SK-N-SH (cell line): ENCODE results near the gene SPECC1L. TPM values are rescaled to one million over a fixed set of nuclear protein-coding genes. Genes with fewer than 3 reads are reported as not detected.

ENCODE experiments used
- CTCF ChIA-PET: fragments of 300-600, 350-600 bp; formaldehyde crosslinking; extraction: SDS; loops from one replicate; lab custom pipeline; 2021; lab: Yijun Ruan, JAX
- POLR2A ChIA-PET: fragments of 350-600 bp; sonication (Branson Sonifier 250); formaldehyde crosslinking; extraction: SDS; loops from one replicate; lab custom pipeline; 2020; ENCODE audit warnings: antibody characterized with exemption, inconsistent platforms; lab: Yijun Ruan, JAX
- DNase-seq: peaks from one replicate; pipeline ENCODE4 v3.0.0; 2012
- H2AFZ ChIP-seq: fragments of 200-600 bp; sonication (generic); 2 replicates; pipeline ENCODE4 v1.8.1; 2016; ENCODE audit warnings: antibody characterized with exemption, mild to moderate bottlenecking, low read depth
- H3F3A ChIP-seq: fragments of 200-600 bp; sonication (generic); replicated peaks from 2 replicates; pipeline ENCODE3; 2016; ENCODE audit warnings: antibody characterized with exemption, mild to moderate bottlenecking; ENCODE audit not compliant: insufficient read depth
- H3K27ac ChIP-seq, 2 experiments: fragments of 200-500 bp in 1 of 2; fragments of 200-600 bp in 1 of 2; sonication (Bioruptor generic) in 1 of 2; sonication (generic), shearing (Covaris generic) in 1 of 2; 2 replicates each; pipeline versions ENCODE4 v1.5.1 to v1.6.1; 2014 to 2016; ENCODE audit warnings: low read depth in 2 of 2, inconsistent platforms in 1 of 2, low read length in 1 of 2, mild to moderate bottlenecking in 1 of 2, mixed read lengths in 1 of 2
- H3K27me3 ChIP-seq: fragments of 200-600 bp; sonication (generic), shearing (Covaris generic); 2 replicates; pipeline ENCODE4 v1.6.1; 2016; ENCODE audit warnings: mixed run types; ENCODE audit not compliant: insufficient read depth
- H3K36me3 ChIP-seq, 2 experiments: fragments of 200-500 bp in 1 of 2; fragments of 200-600 bp in 1 of 2; sonication (Bioruptor generic) in 1 of 2; sonication (generic) in 1 of 2; replicated peaks in 1 of 2; 2 replicates each; pipeline versions ENCODE3 to v1.5.1; 2014 to 2016; ENCODE audit warnings: low read length in 1 of 2, mild to moderate bottlenecking in 1 of 2; ENCODE audit not compliant: insufficient read depth in 2 of 2, control insufficient read depth in 1 of 2
- H3K4me1 ChIP-seq, 2 experiments: fragments of 200-500 bp in 1 of 2; fragments of 200-600 bp in 1 of 2; sonication (Bioruptor generic) in 1 of 2; sonication (generic), shearing (Covaris generic) in 1 of 2; 2 replicates each; pipeline versions ENCODE4 v1.5.1 to v1.6.1; 2014 to 2016; ENCODE audit warnings: low read depth in 1 of 2, low read length in 1 of 2, mixed run types in 1 of 2; ENCODE audit not compliant: insufficient read depth in 2 of 2, control insufficient read depth in 1 of 2
- H3K4me2 ChIP-seq: fragments of 200-600 bp; sonication (generic), shearing (Covaris generic); 2 replicates; pipeline ENCODE4 v1.6.1; 2017; ENCODE audit warnings: mixed run types
- H3K4me3 ChIP-seq, 2 experiments: fragments of 200-500 bp in 1 of 2; fragments of 200-600 bp in 1 of 2; sonication (Bioruptor generic) in 1 of 2; sonication (generic), shearing (Covaris generic) in 1 of 2; 2 replicates each; pipeline versions ENCODE4 v1.5.1 to v1.8.1; 2014 to 2016; ENCODE audit warnings: low read depth in 2 of 2, inconsistent platforms in 1 of 2, low read length in 1 of 2, mild to moderate bottlenecking in 1 of 2, mixed read lengths in 1 of 2, moderate library complexity in 1 of 2
- H3K79me2 ChIP-seq: fragments of 200-600 bp; sonication (generic); 2 replicates; pipeline ENCODE4 v1.8.1; 2017; ENCODE audit warnings: mild to moderate bottlenecking; ENCODE audit not compliant: insufficient read depth
- H3K9ac ChIP-seq: fragments of 200-600 bp; sonication (generic); 2 replicates; pipeline ENCODE4 v1.6.1; 2017; ENCODE audit warnings: mixed run types
- H3K9me2 ChIP-seq: fragments of 200-600 bp; sonication (generic); 2 replicates; pipeline ENCODE4 v1.6.1; 2017; ENCODE audit warnings: mixed run types
- H3K9me3 ChIP-seq: fragments of 200-600 bp; sonication (generic); 2 replicates; pipeline ENCODE4 v1.6.1; 2017; ENCODE audit warnings: mixed run types, mild to moderate bottlenecking, moderate library complexity
- H4K20me1 ChIP-seq: fragments of 200-600 bp; sonication (generic); 2 replicates; pipeline ENCODE4 v1.6.1; 2017; ENCODE audit warnings: mild to moderate bottlenecking, mixed run types; ENCODE audit not compliant: insufficient read depth
- EZH2phosphoT487 ChIP-seq: fragments of 200-600 bp; sonication (generic); IDR thresholded peaks from 2 replicates; pipeline ENCODE4 v1.6.1; 2017; ENCODE audit warnings: low read depth, mixed run types, mild to moderate bottlenecking, antibody characterized with exemption, moderate library complexity, borderline replicate concordance
- FOXJ3 ChIP-seq: sonication (generic); formaldehyde crosslinking; IDR thresholded peaks from 2 replicates; pipeline ENCODE4 v1.5.1; 2020; ENCODE audit warnings: mild to moderate bottlenecking, missing genetic modification reagents
- FOXM1 ChIP-seq: IDR thresholded peaks from 2 replicates; pipeline ENCODE4 v1.4.0; 2012; ENCODE audit warnings: low read depth, mild to moderate bottlenecking
- MEF2A ChIP-seq: IDR thresholded peaks from 2 replicates; pipeline ENCODE4 v1.4.0; 2012; ENCODE audit warnings: low read depth, borderline replicate concordance
- NFIC ChIP-seq: IDR thresholded peaks from 2 replicates; pipeline ENCODE4 v1.4.0; 2012; ENCODE audit warnings: borderline replicate concordance
- NRF1 ChIP-seq: IDR thresholded peaks from 2 replicates; pipeline ENCODE4 v1.6.1; 2012; ENCODE audit warnings: low read depth, mild to moderate bottlenecking, low read length
- RCOR1 ChIP-seq: fragments of 150-350 bp; IDR thresholded peaks from 2 replicates; pipeline ENCODE4 v1.6.1; 2017; ENCODE audit warnings: antibody characterized with exemption, low read length
- RFX5 ChIP-seq: IDR thresholded peaks from 2 replicates; pipeline ENCODE4 v1.6.1; 2012; ENCODE audit warnings: mild to moderate bottlenecking, improper control_type of control experiment, low read length
- RXRA ChIP-seq: IDR thresholded peaks from 2 replicates; pipeline ENCODE4 v1.4.0; 2012; ENCODE audit warnings: low read depth, mild to moderate bottlenecking, borderline replicate concordance
- SIN3A ChIP-seq: IDR thresholded peaks from 2 replicates; pipeline ENCODE4 v1.6.1; 2012; ENCODE audit warnings: low read depth, mild to moderate bottlenecking, low read length, moderate library complexity, borderline replicate concordance
- SMC3 ChIP-seq: IDR thresholded peaks from 2 replicates; pipeline ENCODE4 v1.6.1; 2012; ENCODE audit warnings: low read depth, low read length, improper control_type of control experiment
- TAF1 ChIP-seq: IDR thresholded peaks from 2 replicates; pipeline ENCODE4 v1.6.1; 2012; ENCODE audit warnings: low read depth, mild to moderate bottlenecking, low read length, moderate library complexity, borderline replicate concordance
- TCF12 ChIP-seq: IDR thresholded peaks from 2 replicates; pipeline ENCODE4 v1.4.0; 2012
- TEAD4 ChIP-seq: IDR thresholded peaks from 2 replicates; pipeline ENCODE4 v1.4.0; 2012; ENCODE audit warnings: mild to moderate bottlenecking, borderline replicate concordance; ENCODE audit not compliant: insufficient read depth
- WGBS: methylation state at CpG from one replicate; pipeline ENCODE4 v1.1.6; 2017; ENCODE audit warnings: low lambda C conversion rate; 5-methylcytosine and 5-hydroxymethylcytosine counted together
- polyA plus RNA-seq, 3 experiments: library from polyadenylated mRNA; depleted of rRNA; stranded (reverse); fragments of >200 nt; gene quantifications; 2 replicates each; pipeline ENCODE4 v1.2.3, GENCODE V29; 2012
- TF ChIP-seq, protein P1 (sequence below): fragments of 150-350 bp; IDR thresholded peaks from 2 replicates; pipeline ENCODE4 v1.6.1; 2016; ENCODE audit warnings: mild to moderate bottlenecking, low read depth, low read length
- TF ChIP-seq, protein P2 (sequence below): IDR thresholded peaks from 2 replicates; pipeline ENCODE4 v1.4.0; 2012; ENCODE audit warnings: low read depth
- TF ChIP-seq, protein P3 (sequence below): IDR thresholded peaks from 2 replicates; pipeline ENCODE4; 2012
- TF ChIP-seq, protein P4 (sequence below): IDR thresholded peaks from 2 replicates; pipeline ENCODE4 v1.6.1; 2012; ENCODE audit warnings: mild to moderate bottlenecking, low read depth, low read length, moderate library complexity
- TF ChIP-seq, protein P5 (sequence below): IDR thresholded peaks from 2 replicates; pipeline ENCODE4 v1.4.0; 2012; ENCODE audit warnings: low read depth, borderline replicate concordance
- TF ChIP-seq, protein P6 (sequence below): IDR thresholded peaks from 2 replicates; pipeline ENCODE4 v1.4.0; 2012; ENCODE audit warnings: low read depth, borderline replicate concordance

Gene SPECC1L
- polyA plus RNA-seq, 1 of the 3 experiments (the other 2 are of a cell fraction), result 22.9 TPM

DNA sequence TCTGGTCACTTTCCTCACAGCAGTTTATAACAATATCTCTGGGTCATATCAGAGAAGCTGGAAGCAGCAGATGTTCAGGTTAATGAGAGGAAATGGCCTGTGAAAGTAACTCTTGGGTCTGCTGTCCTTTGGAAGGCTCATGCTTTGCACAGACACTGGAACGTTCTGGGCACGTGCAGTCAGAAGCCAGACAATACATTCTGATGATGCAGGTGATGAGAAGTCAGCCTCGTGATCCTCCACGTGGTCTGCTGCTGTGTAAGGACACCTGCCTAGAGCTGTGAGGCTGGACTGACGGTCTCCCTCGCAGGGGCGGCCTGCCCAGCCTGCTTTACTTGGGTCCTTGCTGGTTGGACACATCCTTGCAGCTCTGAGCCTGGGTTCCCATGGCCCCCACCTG, 138.0 kb downstream of the SPECC1L start (continued):
- no peak for TF ChIP-seq FOXM1

DNA sequence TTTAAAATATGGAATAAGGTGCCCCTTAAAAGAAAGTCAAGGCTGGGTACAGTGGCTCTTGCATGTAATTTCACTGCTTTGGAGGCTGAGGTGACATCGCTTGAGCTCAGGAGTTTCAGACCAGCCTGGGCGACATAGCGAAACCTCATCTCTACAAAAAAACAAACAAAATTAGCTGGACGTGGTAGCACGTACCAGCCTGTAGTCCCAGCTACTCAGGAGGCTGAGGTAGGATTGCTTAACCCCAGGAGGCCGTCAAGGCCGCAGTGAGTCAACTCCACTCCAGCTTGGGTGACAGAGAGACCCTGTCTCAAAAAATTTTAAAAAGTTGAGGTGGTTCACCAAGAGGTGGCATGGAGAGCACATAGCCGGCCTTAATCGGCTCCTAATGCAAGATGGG, 139.1 kb downstream of the SPECC1L start:
- TF ChIP-seq FOXM1 (no peak), RXRA (no peak), TAF1 (no peak), TCF12 (no peak), SIN3A (no peak), RFX5 (no peak), SMC3 (no peak), FOXJ3 (no peak), NRF1 (no peak), MEF2A (no peak), TEAD4 (no peak), RCOR1 (no peak), NFIC (no peak), EZH2phosphoT487 (no peak)
- TF ChIP-seq, protein P1, sequence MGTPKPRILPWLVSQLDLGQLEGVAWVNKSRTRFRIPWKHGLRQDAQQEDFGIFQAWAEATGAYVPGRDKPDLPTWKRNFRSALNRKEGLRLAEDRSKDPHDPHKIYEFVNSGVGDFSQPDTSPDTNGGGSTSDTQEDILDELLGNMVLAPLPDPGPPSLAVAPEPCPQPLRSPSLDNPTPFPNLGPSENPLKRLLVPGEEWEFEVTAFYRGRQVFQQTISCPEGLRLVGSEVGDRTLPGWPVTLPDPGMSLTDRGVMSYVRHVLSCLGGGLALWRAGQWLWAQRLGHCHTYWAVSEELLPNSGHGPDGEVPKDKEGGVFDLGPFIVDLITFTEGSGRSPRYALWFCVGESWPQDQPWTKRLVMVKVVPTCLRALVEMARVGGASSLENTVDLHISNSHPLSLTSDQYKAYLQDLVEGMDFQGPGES, result no peak
- TF ChIP-seq, protein P2, sequence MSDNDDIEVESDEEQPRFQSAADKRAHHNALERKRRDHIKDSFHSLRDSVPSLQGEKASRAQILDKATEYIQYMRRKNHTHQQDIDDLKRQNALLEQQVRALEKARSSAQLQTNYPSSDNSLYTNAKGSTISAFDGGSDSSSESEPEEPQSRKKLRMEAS, result no peak
- TF ChIP-seq, protein P3, sequence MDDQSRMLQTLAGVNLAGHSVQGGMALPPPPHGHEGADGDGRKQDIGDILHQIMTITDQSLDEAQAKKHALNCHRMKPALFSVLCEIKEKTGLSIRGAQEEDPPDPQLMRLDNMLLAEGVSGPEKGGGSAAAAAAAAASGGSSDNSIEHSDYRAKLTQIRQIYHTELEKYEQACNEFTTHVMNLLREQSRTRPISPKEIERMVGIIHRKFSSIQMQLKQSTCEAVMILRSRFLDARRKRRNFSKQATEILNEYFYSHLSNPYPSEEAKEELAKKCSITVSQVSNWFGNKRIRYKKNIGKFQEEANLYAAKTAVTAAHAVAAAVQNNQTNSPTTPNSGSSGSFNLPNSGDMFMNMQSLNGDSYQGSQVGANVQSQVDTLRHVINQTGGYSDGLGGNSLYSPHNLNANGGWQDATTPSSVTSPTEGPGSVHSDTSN, result no peak
- TF ChIP-seq, protein P4, sequence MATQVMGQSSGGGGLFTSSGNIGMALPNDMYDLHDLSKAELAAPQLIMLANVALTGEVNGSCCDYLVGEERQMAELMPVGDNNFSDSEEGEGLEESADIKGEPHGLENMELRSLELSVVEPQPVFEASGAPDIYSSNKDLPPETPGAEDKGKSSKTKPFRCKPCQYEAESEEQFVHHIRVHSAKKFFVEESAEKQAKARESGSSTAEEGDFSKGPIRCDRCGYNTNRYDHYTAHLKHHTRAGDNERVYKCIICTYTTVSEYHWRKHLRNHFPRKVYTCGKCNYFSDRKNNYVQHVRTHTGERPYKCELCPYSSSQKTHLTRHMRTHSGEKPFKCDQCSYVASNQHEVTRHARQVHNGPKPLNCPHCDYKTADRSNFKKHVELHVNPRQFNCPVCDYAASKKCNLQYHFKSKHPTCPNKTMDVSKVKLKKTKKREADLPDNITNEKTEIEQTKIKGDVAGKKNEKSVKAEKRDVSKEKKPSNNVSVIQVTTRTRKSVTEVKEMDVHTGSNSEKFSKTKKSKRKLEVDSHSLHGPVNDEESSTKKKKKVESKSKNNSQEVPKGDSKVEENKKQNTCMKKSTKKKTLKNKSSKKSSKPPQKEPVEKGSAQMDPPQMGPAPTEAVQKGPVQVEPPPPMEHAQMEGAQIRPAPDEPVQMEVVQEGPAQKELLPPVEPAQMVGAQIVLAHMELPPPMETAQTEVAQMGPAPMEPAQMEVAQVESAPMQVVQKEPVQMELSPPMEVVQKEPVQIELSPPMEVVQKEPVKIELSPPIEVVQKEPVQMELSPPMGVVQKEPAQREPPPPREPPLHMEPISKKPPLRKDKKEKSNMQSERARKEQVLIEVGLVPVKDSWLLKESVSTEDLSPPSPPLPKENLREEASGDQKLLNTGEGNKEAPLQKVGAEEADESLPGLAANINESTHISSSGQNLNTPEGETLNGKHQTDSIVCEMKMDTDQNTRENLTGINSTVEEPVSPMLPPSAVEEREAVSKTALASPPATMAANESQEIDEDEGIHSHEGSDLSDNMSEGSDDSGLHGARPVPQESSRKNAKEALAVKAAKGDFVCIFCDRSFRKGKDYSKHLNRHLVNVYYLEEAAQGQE, result no peak
- TF ChIP-seq, protein P5, sequence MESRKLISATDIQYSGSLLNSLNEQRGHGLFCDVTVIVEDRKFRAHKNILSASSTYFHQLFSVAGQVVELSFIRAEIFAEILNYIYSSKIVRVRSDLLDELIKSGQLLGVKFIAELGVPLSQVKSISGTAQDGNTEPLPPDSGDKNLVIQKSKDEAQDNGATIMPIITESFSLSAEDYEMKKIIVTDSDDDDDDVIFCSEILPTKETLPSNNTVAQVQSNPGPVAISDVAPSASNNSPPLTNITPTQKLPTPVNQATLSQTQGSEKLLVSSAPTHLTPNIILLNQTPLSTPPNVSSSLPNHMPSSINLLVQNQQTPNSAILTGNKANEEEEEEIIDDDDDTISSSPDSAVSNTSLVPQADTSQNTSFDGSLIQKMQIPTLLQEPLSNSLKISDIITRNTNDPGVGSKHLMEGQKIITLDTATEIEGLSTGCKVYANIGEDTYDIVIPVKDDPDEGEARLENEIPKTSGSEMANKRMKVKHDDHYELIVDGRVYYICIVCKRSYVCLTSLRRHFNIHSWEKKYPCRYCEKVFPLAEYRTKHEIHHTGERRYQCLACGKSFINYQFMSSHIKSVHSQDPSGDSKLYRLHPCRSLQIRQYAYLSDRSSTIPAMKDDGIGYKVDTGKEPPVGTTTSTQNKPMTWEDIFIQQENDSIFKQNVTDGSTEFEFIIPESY, result no peak
- TF ChIP-seq, protein P6, sequence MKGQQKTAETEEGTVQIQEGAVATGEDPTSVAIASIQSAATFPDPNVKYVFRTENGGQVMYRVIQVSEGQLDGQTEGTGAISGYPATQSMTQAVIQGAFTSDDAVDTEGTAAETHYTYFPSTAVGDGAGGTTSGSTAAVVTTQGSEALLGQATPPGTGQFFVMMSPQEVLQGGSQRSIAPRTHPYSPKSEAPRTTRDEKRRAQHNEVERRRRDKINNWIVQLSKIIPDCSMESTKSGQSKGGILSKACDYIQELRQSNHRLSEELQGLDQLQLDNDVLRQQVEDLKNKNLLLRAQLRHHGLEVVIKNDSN, result no peak
- TF ChIP-seq, all 33 proteins: peak for 0
- Histone ChIP-seq H3K27me3 (no peaks in the 10 kb centered on the region), H3K9me2 (no peaks in the 10 kb centered on the region), H3K9me3 (no peaks in the 10 kb centered on the region), H3K4me3 (no peak overlapping the region), H3K4me2 (no peak overlapping the region), H3K36me3 (peaks cover 30 to 36% of the 10 kb centered on the region in 2 experiments), H3K4me1 (peaks cover 6 to 51% of the 10 kb centered on the region in 2 experiments; a peak in 2 of 4 replicates), H2AFZ (no peak overlapping the region), H3K79me2 (peaks cover 35% of the 10 kb centered on the region), H4K20me1 (peaks cover 12% of the 10 kb centered on the region), H3F3A (no peaks in the 10 kb centered on the region), H3K9ac (no peak overlapping the region), H3K27ac (peak overlapping the region in 1 of 2 experiments; percentile 18; a peak in 1 of 4 replicates)
- WGBS, result 94% methylated on average over 9 of the region's 9 CpGs
- no peak for DNase-seq
- POLR2A ChIA-PET, result interaction anchor here (1.5 to 2.3 kb wide), 2 partner anchors 14 to 87 kb away, joined by 5 to 7 read pairs; no protein-coding TSS in a partner anchor
- CTCF ChIA-PET, result interaction anchor here (0.7 to 2.4 kb wide), 5 partner anchors 13 to 94 kb away, joined by 3 to 21 read pairs (median 4); no protein-coding TSS in a partner anchor
